Endothelial cell (in vitro differentiated cells): ENCODE measurements around the gene SECISBP2. TPM values are rescaled to one million over a fixed set of nuclear protein-coding genes. Genes with fewer than 3 reads are reported as not detected.
"Not testable (repeated sequence)": the region's sequence is repeated elsewhere in the genome, so short reads cannot be mapped to it uniquely, and the experiment has no call there.

ENCODE experiments used
- DNase-seq: peaks from one replicate; pipeline ENCODE4 v3.0.0; 2021; ENCODE audit warnings: low spot score
- H3K27ac Mint-ChIP-seq: one replicate; pipeline ENCODE4 v1.8.0; 2021; ENCODE audit warnings: mixed read lengths, inconsistent platforms; ENCODE audit not compliant: unreplicated experiment
- H3K27me3 Mint-ChIP-seq: one replicate; pipeline ENCODE4 v1.8.0; 2021; ENCODE audit warnings: mild to moderate bottlenecking, moderate library complexity, mixed read lengths, inconsistent platforms; ENCODE audit not compliant: unreplicated experiment
- H3K36me3 Mint-ChIP-seq: one replicate; pipeline ENCODE4 v1.8.0; 2021; ENCODE audit warnings: mild to moderate bottlenecking, low read depth, mixed read lengths, inconsistent platforms; ENCODE audit not compliant: unreplicated experiment
- H3K4me1 Mint-ChIP-seq: one replicate; pipeline ENCODE4 v1.8.0; 2021; ENCODE audit warnings: mild to moderate bottlenecking, mixed read lengths, inconsistent platforms; ENCODE audit not compliant: unreplicated experiment
- H3K4me3 Mint-ChIP-seq: one replicate; pipeline ENCODE4 v1.8.0; 2021; ENCODE audit warnings: mild to moderate bottlenecking, mixed read lengths, inconsistent platforms; ENCODE audit not compliant: unreplicated experiment
- H3K9me3 Mint-ChIP-seq: one replicate; pipeline ENCODE4 v1.8.0; 2021; ENCODE audit warnings: mixed read lengths, inconsistent platforms; ENCODE audit not compliant: unreplicated experiment
- CTCF ChIP-seq: fragments of 200-600 bp; sonication (generic); IDR thresholded peaks from one replicate; pipeline ENCODE4 v1.5.0; 2021; ENCODE audit warnings: antibody characterized with exemption; ENCODE audit not compliant: unreplicated experiment
- total RNA-seq: library from RNA; stranded (reverse); fragmentation: NEBNext Ultra II Directional; extraction: Animal tissue kit (Norgen Biotek cat#: 25700); gene quantifications from one replicate; pipeline ENCODE4 v1.2.1, GENCODE V29; 2021; ENCODE audit not compliant: unreplicated experiment

SECISBP2 gene
- total RNA-seq, 1 donor from 2014 or later, result 41.3 TPM

- Mint-ChIP-seq H3K36me3 (no peaks in the 10 kb centered on the region), H3K4me1 (no peaks in the 10 kb centered on the region), H3K4me3 (no peak overlapping the region), H3K9me3 (no peaks in the 10 kb centered on the region), H3K27me3 (peaks cover 2% of the 10 kb centered on the region), H3K27ac (no peak overlapping the region)
- no peak for DNase-seq
- TF ChIP-seq CTCF, result no peak
Observed at GRCh38 chr9:89367726-89368437, 49.6 kb downstream of the SECISBP2 start.

GRCh38 chr9:89368550-89368949 is 50.2 kb downstream of the SECISBP2 start:
- H3K4me3 Mint-ChIP-seq, result no peak overlapping the region
- H3K36me3 Mint-ChIP-seq, result no peaks in the 10 kb centered on the region
- H3K27me3 Mint-ChIP-seq, result peaks cover 2% of the 10 kb centered on the region
- no peak for DNase-seq
- no peaks in the 10 kb centered on the region for H3K9me3 Mint-ChIP-seq
- no peaks in the 10 kb centered on the region for H3K4me1 Mint-ChIP-seq
- TF ChIP-seq CTCF, result no peak
- H3K27ac Mint-ChIP-seq, result no peak overlapping the region

GRCh38 chr9:89368978-89369377 is 50.7 kb downstream of the SECISBP2 start:
- DNase-seq, result no peak
- Mint-ChIP-seq H3K4me3 (no peak overlapping the region), H3K36me3 (no peaks in the 10 kb centered on the region), H3K4me1 (no peaks in the 10 kb centered on the region), H3K9me3 (no peaks in the 10 kb centered on the region), H3K27ac (no peak overlapping the region), H3K27me3 (peaks cover 2% of the 10 kb centered on the region)
- no peak for TF ChIP-seq CTCF

- DNase-seq, result no peak
- peaks cover 3% of the 10 kb centered on the region for H3K4me1 Mint-ChIP-seq
- peaks cover 4% of the 10 kb centered on the region for H3K27me3 Mint-ChIP-seq
- no peak overlapping the region for H3K27ac Mint-ChIP-seq
- H3K4me3 Mint-ChIP-seq, result no peak overlapping the region
- H3K9me3 Mint-ChIP-seq, result no peaks in the 10 kb centered on the region
- no peak for TF ChIP-seq CTCF
- no peaks in the 10 kb centered on the region for H3K36me3 Mint-ChIP-seq
Observed at GRCh38 chr9:89370593-89370992, 52.3 kb downstream of the SECISBP2 start.

GRCh38 chr9:89371791-89372190 is 53.5 kb downstream of the SECISBP2 start:
- not testable (repeated sequence) for H3K4me1 Mint-ChIP-seq, H3K9me3 Mint-ChIP-seq, H3K4me3 Mint-ChIP-seq, H3K27ac Mint-ChIP-seq, H3K27me3 Mint-ChIP-seq, H3K36me3 Mint-ChIP-seq, DNase-seq
